Right lobe of liver (tissue), 4 donors: Measurements from ENCODE around the gene SEC22B.
"Not testable (repeated sequence)": the region's sequence is repeated elsewhere in the genome, so short reads cannot be mapped to it uniquely, and the experiment has no call there.

Experiments used
- CTCF ChIP-seq, 4 donors: fragments of 200-600 bp in 3 of 4; fragments of 450-650 bp in 1 of 4; IDR thresholded peaks; one replicate each; pipeline versions ENCODE4 v1.5.1 to v1.8.0; 2016 to 2022; ENCODE audit warnings: antibody characterized with exemption in 4 of 4, mild to moderate bottlenecking in 2 of 4
- POLR2A ChIP-seq: fragments of 450-650 bp; IDR thresholded peaks from one replicate; pipeline ENCODE4 v1.6.1; 2017; ENCODE audit warnings: antibody characterized with exemption, mild to moderate bottlenecking
- donor health status: DM: no; HTN: no; CAD: no.
- donor health status: DM: no; HTN: no; CAD: no.
- donor health status: DM: no; HTN: yes; CAD: no.

- TF ChIP-seq POLR2A; CTCF (IDR thresholded peaks at IDR 0.05): not testable (repeated sequence)
These were observed 55.8 kb downstream of the SEC22B start for GRCh38 chr1:120120525-120120924.
